Coronary artery (tissue), 2 donors: ENCODE measurements around the gene NADK.
"Not testable (repeated sequence)": the region's sequence is repeated elsewhere in the genome, so short reads cannot be mapped to it uniquely, and the experiment has no call there.

ENCODE experiments used
- DNase-seq: peaks from one replicate; pipeline ENCODE4 v3.0.0-alpha.2; 2017; ENCODE audit warnings: low spot score
- H3K27ac ChIP-seq, 2 donors: fragments of 200-600 bp; sonication (generic); one replicate each; pipeline ENCODE4 v1.5.1; 2016 to 2019
- H3K4me3 ChIP-seq: fragments of 200-600 bp; sonication (generic); 2 replicates; pipeline ENCODE4 v1.5.1; 2016; ENCODE audit warnings: mild to moderate bottlenecking, moderate library complexity
- TF ChIP-seq, protein P1 (sequence below): fragments of 200-600 bp; sonication (generic); IDR thresholded peaks from one replicate; pipeline ENCODE4 v1.5.1; 2019; ENCODE audit warnings: antibody characterized with exemption

The NADK gene

DNA sequence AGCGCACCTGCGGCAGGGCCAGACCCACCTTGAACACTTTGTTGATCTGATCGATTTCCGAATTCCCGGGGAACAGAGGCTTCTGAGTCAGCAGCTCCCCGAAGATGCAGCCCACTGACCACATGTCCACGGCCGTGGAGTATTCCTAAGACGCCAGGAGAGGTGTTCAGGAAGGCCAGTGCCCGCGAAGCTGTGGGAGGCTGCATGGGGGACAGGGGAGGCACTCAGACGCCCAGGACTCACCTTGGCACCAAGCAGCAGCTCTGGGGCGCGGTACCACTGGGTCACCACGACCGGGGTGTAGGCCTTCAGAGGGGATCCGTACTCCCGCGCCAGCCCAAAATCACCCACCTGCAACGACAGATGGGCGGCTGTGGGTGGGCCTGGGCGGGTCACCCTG is 74.5 kb downstream of the NADK start:
- no peak overlapping the region for H3K27ac ChIP-seq
- TF ChIP-seq, protein P1, sequence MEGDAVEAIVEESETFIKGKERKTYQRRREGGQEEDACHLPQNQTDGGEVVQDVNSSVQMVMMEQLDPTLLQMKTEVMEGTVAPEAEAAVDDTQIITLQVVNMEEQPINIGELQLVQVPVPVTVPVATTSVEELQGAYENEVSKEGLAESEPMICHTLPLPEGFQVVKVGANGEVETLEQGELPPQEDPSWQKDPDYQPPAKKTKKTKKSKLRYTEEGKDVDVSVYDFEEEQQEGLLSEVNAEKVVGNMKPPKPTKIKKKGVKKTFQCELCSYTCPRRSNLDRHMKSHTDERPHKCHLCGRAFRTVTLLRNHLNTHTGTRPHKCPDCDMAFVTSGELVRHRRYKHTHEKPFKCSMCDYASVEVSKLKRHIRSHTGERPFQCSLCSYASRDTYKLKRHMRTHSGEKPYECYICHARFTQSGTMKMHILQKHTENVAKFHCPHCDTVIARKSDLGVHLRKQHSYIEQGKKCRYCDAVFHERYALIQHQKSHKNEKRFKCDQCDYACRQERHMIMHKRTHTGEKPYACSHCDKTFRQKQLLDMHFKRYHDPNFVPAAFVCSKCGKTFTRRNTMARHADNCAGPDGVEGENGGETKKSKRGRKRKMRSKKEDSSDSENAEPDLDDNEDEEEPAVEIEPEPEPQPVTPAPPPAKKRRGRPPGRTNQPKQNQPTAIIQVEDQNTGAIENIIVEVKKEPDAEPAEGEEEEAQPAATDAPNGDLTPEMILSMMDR: no peak
- DNase-seq: peak; percentile 60
- no peak overlapping the region for H3K4me3 ChIP-seq

DNA sequence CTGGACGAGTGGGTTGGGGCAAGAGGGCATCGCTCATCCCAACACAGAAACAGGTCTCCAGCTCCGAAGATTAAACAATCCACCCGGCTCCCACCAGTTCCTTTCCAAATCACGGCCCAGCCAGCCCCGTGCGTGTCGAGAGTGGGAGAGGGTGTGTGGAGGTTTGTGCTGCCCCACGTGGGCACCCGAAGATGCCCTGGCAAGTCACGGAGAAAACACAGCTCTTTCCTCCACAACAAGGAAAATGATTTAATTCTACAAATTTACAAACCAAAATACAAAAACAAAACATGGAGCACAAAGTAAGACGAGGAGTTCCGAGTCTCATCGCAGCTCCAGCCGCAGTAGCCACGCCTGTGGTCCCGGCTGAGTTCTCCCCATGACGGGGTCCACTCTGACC is 75.8 kb downstream of the NADK start:
- not testable (repeated sequence) for H3K4me3 ChIP-seq, H3K27ac ChIP-seq, DNase-seq
